GM19240 (cell line): ENCODE measurements around the gene ERICH6B.

Experiments
- DNase-seq: peaks from one replicate; pipeline ENCODE4 v3.0.0; 2011; ENCODE audit warnings: low spot score; ENCODE audit not compliant: insufficient read length

ERICH6B gene

DNA sequence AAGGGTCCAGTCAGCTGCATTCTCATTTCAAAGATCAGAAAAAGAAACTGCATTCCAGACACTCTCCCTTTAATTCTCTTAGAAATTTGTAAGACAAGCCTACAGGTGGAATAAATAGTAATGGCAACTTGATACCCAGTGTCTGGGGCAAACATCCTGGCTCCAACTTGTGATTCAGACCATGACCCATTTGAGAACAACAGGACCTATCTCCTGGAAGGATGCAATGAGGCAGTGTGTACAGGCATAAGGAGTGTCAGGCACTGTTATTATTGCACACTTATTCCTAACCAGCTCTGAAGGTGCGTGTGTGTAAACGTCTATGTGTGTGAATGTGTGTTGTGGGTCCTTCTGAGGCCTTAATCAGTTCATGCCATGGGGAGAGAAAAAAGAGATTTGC lies 13.9 kb downstream of the ERICH6B start:
- no peak for DNase-seq

DNA sequence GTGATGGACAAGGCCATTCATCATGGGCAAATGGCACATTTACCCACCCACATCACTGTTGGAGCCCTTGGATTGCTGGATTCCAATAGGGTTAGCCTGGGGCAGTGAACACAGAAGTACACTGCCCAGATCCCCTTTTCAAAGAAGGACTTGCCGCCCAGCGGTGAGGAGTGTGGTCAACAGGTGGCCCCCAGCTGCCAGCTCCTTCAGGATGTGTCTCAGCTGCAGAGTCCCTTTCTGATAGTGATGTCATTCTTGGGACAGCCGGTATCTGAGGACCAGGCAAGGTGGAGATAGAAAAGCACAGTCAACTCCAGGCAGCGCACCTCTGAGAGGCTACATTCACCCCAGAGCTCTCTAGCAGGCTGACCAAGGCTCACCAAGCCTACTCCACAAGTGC lies 16.9 kb downstream of the ERICH6B start:
- no peak for DNase-seq

- DNase-seq, result no peak
Measured at GRCh38 chr13:45596800-45597475, 18.6 kb downstream of the ERICH6B start.

GRCh38 chr13:45595965-45596364 lies 19.6 kb downstream of the ERICH6B start:
- no peak for DNase-seq

- DNase-seq, result no peak
Measured at GRCh38 chr13:45594764-45595163, 20.8 kb downstream of the ERICH6B start.

DNA sequence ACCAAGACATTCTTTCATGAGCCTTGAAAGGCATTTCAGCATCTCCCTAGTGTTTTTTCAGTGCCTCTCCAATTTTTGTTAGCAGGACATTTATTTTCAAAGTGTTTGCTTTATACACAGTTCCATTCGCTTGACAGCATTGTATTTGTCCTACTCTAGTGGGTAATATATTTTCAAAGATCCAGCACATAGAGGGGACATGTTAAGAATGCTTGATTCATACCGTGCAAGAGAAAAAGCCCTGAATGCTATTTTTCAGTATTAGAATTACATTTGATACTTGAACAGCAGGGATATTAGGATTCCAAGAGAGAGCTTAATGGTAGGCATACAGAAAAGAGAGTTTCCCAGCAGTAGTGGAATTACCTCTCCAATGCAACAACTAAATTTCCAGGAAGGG lies 21.3 kb downstream of the ERICH6B start:
- DNase-seq, result no peak

GRCh38 chr13:45592758-45593157 lies 22.8 kb downstream of the ERICH6B start:
- DNase-seq, result peak; percentile 23

GRCh38 chr13:45590066-45590465 lies 25.5 kb downstream of the ERICH6B start:
- no peak for DNase-seq

GRCh38 chr13:45587897-45588296 lies 27.6 kb downstream of the ERICH6B start:
- no peak for DNase-seq

GRCh38 chr13:45584816-45585215 lies 30.7 kb downstream of the ERICH6B start:
- no peak for DNase-seq

- no peak for DNase-seq
Measured at GRCh38 chr13:45582408-45583076, 33.0 kb downstream of the ERICH6B start.

DNA sequence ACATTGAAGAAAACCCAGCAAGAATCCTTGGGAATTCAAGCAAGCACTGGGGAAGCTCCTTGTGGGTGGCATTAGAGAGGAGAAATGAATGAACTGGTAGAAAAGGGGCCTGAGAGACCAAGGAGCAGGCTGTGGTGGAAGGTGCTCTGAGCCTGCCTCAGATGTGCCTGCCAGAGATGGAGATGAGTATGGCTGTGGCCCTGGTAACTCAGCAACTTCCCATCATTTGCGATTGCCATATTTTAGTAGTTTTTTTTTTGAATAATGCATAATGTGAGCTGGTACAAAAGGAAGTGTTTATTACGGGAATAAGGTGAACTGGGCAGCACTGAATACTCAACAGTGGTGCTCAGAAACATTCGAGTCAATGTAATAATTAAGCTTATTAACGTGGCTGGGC lies 39.1 kb downstream of the ERICH6B start:
- DNase-seq, result no peak

DNA sequence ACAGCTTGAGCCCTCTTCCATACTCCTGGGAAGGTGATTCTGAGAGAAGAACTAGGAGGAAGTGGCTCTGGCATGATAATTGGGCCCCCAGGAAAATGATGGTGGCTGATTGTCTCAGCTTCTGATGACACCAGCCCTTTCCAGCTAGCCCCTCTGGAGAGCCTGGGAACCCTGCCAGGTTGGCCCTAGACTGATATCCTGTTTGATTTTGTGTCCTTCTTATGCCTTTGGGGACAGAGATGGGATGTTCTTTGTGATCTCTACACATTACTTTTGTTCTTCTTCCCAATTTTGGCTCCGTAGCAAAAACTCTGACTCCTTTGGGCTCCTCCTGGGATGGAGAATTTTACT lies 39.7 kb downstream of the ERICH6B start:
- no peak for DNase-seq

GRCh38 chr13:45575146-45575829 lies 40.3 kb downstream of the ERICH6B start:
- DNase-seq, result no peak

GRCh38 chr13:45565331-45565730 lies 50.2 kb downstream of the ERICH6B start:
- no peak for DNase-seq

- no peak for DNase-seq
Measured at GRCh38 chr13:45564133-45564776, 51.3 kb downstream of the ERICH6B start.

GRCh38 chr13:45554604-45555109 lies 60.9 kb downstream of the ERICH6B start:
- DNase-seq, result no peak

DNA sequence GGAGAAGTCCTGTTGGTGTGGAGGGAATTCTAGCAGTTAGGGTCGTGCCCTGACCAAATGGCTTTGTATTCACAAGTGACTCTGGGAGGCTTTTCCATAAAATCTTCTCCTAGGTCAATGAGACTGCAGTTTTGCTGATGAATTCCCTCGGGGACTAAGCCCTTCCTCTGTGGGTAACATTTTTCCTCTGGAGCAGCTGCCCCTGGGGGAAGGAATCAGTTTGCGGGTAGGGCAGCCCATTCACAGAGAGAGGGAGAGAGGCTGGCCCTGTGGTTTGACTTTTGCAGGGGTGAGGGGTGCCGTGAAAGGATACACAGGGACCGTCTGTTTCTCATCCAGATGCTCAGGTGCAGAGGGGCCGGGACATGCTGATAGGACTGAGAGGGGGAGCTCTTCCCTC lies 67.3 kb downstream of the ERICH6B start:
- DNase-seq, result no peak

- no peak for DNase-seq
Measured at GRCh38 chr13:45546410-45546765, 69.2 kb downstream of the ERICH6B start.

DNA sequence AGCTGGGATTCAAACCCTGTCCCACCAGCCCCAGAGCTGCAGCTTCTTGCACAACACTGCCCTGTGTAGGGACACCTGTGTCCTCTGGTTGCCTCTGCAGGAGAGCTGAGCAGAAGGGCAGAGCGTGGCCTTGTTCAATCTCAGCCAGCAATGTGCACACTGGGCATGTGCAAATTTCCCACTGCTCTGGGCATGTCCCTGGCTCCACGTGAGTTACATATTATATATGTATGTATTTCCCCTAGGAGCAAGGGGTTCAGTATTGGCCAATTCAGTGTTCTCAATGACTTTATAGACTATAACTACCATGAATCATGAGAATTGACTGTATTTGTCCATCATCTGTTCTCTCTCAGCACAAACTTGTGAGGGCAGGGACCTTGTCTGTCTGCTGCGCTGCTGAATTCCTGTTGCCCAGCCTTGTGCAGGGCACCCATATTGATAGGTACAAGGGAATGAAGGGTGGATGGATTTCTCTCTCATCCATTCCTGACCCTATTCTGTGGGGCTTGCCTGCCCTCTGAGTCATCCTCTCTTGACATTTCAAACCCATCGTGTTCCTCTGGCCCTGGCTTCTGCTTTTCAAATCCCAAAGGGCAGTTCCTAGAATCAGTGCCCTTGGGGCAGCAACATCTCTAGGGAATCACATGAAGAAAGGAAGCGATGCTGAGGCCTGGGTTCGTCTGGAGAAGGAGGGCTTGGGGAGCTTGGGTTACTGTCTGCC lies 69.7 kb downstream of the ERICH6B start:
- no peak for DNase-seq

- DNase-seq, result no peak
Measured at GRCh38 chr13:45544520-45544919, 71.0 kb downstream of the ERICH6B start.
